ENCODE measurements around the gene EXOC5.

DNA sequence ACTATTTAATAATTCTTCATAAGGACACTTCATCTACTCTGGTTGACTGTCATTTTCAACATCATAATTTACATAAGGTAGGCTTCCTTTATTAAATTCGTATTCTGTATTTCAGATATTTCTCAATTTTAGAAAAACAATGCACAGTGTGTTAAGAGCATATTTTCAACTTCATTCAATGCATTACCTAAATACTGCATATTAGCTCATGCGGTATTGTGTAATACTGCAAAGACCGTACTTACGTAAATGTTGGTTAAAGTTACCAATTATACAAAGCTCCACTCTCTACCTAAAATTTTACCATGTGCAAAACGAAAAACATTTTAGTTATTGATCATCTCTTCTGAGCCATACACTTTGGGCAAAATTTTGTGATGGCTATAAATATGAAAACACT is 62.8 kb downstream of the EXOC5 start:
- TF ChIP-seq CTCF (IDR thresholded peaks at IDR 0.05) (no peak), POLR2A (IDR thresholded peaks at IDR 0.05) (no peak), EP300 (IDR thresholded peaks at IDR 0.05) (no peak)

All from tibial nerve (tissue), 4 donors.